Fibroblast of pulmonary artery (primary cell): ENCODE results near the gene FAM161B.

Experiments used
- DNase-seq: peaks from one replicate; pipeline ENCODE4 v3.0.0-alpha.2; 2010; ENCODE audit warnings: low read depth
- H3K4me3 ChIP-seq: replicated peaks from 2 replicates; pipeline ENCODE4 v1.5.1; 2011; ENCODE audit warnings: low read depth, mild to moderate bottlenecking, control low read depth, low read length, moderate library complexity
- CTCF ChIP-seq: IDR thresholded peaks from 2 replicates; pipeline ENCODE4 v1.5.1; 2011; ENCODE audit warnings: mild to moderate bottlenecking, control low read depth, low read length, inconsistent platforms; ENCODE audit errors: missing control alignments

The FAM161B gene

GRCh38 chr14:73961192-73961591 lies 11.3 kb upstream of the FAM161B start:
- DNase-seq: no peak
- TF ChIP-seq CTCF: no peak
- no peak overlapping the region for H3K4me3 ChIP-seq

- no peak overlapping the region for H3K4me3 ChIP-seq
- TF ChIP-seq CTCF: no peak
- DNase-seq: no peak
These were observed 8.7 kb upstream of the FAM161B start for GRCh38 chr14:73958591-73958990.

DNA sequence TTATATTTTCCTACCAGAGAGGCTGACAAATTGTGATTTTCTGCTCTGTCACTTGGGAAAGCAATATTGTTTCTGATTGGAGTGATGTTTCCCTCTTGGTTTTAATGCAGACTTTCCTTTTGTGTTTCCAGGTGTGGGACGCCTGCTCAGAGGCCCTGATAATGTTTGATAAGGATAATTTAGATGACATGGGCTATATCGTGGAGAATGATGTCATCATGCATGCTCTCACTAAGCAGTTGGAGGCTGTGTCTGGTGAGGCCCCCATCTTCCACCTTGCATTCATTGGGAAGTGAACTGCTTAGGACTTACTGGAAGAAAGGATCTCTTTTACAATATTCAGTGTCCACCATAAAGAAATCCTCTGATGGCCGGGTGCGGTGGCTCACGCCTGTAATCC lies 5.8 kb upstream of the FAM161B start:
- TF ChIP-seq CTCF: no peak
- no peak overlapping the region for H3K4me3 ChIP-seq
- DNase-seq: no peak

DNA sequence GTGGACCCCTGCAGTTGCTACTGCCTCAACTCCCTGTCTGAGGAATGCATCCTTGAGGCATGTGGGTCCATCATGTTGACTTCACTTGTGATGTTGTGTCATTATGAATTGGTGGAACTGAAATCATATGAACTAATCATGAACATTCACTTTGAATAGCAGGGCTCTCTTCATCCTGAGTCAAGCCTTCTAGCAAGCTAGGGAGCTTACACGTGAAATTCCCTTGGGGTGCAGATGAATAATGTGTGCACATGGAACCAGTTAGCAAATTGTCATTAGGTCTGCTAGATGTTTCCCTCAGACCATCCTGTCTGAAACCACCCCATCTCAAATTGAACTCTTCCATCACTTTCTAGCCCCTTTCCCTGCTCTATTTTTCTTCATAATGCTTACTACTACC lies 3.8 kb upstream of the FAM161B start:
- no peak for TF ChIP-seq CTCF
- no peak overlapping the region for H3K4me3 ChIP-seq
- DNase-seq: no peak

GRCh38 chr14:73945159-73945670 lies 4.7 kb downstream of the FAM161B start:
- no peak overlapping the region for H3K4me3 ChIP-seq
- TF ChIP-seq CTCF: no peak
- DNase-seq: no peak

DNA sequence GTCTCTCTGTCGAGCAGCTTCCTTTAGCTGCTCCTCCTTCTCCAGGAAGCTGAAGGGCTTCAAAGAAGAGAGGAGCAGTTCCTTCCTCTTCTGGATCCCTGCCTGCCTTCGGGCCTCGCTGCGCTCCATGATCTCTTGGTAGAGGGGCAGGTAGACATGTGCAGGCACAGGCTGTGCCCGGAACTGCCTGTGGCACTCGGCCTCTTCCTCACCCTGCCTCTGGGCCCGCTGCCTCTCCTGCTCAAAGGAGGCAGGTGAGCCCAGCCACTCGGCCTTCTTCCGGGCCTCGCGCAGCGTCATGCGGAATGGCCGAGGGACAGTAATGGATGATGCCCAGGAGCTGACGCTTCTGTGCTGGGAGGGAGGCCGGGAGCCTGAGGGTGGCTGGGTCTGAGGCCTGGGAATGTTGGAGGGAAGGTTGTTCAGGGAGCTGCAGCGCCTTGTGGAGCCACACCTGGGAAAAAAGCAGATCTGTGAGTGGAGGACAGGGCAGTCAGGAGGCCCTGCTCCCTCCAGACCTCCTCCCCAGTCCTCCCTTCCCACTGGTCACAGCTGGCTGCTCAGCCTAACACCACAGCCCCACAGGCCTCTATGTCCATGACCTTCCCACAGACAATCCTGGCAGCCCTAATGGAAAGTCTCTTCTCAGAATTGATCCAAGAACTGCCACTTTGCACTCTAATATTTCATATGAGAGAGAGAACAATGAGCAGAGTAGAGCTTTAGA lies 5.3 kb downstream of the FAM161B start:
- no peak for DNase-seq
- no peak for TF ChIP-seq CTCF
- no peak overlapping the region for H3K4me3 ChIP-seq

DNA sequence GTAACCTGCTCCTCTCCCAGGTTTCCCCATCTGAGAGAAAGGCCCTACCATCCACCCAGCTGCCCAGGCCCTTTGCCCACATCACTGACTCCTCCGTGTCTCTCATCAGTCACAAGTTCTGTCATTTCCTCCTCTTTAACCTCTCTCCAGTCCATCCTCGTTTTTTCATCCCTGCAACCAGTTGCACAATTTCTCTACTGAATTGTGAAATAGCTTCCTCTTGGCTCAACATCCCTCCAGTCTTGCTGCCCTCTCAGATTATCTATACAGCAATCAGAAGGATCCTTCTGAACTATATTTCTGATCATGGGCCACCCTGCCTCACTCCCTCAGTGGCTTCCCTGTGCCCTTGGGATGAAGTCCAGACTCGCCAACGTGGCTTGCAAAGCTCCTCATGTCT lies 6.8 kb downstream of the FAM161B start:
- DNase-seq: peak; percentile 86
- H3K4me3 ChIP-seq: no peak overlapping the region
- TF ChIP-seq CTCF: no peak
